ENCODE results near the gene DCXR. TPM values are rescaled to one million over a fixed set of nuclear protein-coding genes. Genes with fewer than 3 reads are reported as not detected.

Gene DCXR
- total and polyA plus RNA-seq, 2 of the 13 experiments (the other 11 are each of a cell fraction or from before 2014, with no cell fraction given): 287 to 311 TPM

DNA sequence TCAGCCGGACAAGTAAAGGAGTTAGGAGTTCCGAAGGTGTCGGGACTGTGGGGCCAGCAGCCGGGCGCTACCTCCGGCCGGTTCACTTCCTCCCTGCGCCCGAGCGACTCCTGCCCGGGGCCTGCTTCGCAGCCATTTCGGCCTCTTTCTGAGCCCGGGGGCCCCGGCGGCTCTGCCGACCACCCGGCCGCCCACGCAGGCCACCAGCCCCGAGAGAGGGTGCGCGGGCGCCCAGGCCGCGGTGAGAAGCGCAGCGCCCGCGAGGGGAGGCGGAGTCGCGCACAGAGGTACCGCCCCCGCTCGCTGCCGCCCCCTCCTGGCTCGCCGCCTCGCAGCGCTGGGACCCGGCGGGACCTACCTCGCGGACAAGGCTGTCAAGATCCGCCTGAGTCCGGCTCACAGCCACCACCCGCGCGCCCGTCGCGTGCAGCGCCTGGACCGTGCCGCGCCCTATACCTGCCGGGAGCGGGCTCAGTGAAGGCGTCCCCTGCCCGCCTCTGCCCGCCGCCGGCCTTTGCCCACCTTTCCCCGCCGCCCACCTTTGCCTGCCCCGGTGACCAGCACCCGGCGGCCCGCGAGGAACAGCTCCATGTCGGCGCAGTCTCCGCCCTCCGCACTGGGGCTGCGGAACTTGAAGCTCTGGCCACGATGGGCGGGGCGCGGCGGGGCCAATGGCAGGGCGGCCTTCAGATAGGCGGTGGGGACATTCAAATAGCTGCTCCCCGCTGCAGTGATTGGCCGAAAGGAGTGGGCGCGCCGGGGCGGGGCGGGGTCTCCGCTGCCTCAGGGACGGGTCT lies at the start of gene DCXR (continued):
- TF ChIP-seq HNRNPK (IDR thresholded peaks at IDR 0.05; ENCODE audit: low read depth, low read length, poor library complexity, severe bottlenecking) (peak; percentile 74), HMG20B (CRISPR knock-in tag; conservative IDR thresholded peaks at IDR 0.05) (no peak), KDM5B (CRISPR knock-in tag; IDR thresholded peaks at IDR 0.05; ENCODE audit: borderline replicate concordance) (peak; percentile 94), ZNF10 (CRISPR knock-in tag; IDR thresholded peaks at IDR 0.05; ENCODE audit: borderline replicate concordance, low read depth) (no peak), ZNF670 (CRISPR knock-in tag; IDR thresholded peaks at IDR 0.05; ENCODE audit: borderline replicate concordance) (peak; percentile 92), ZNF318 (CRISPR knock-in tag; IDR thresholded peaks at IDR 0.05) (peak; percentile 16; the same call in 1 of the 2 replicates), SMAD3 (CRISPR knock-in tag; IDR thresholded peaks at IDR 0.05) (peak; percentile 63; the same call in 1 of the 2 replicates), NKX3-1 (CRISPR knock-in tag; IDR thresholded peaks at IDR 0.05) (peak; percentile 73; the same call in 1 of the 2 replicates), BCL6 (CRISPR knock-in tag; IDR thresholded peaks at IDR 0.05) (peak; percentile 44; the same call in 1 of the 2 replicates), ZNF639 (CRISPR knock-in tag; conservative IDR thresholded peaks at IDR 0.05) (peak; percentile 71), AGO1 (IDR thresholded peaks at IDR 0.05; ENCODE audit: low read depth, low read length, poor library complexity, severe bottlenecking) (peak; percentile 79), IKZF4 (CRISPR knock-in tag; IDR thresholded peaks at IDR 0.05; ENCODE audit: borderline replicate concordance, low read depth, not compliant biosample characterization) (peak; percentile 82), NCOA5 (CRISPR knock-in tag; IDR thresholded peaks at IDR 0.05) (no peak), MIER3 (CRISPR knock-in tag; IDR thresholded peaks at IDR 0.05; ENCODE audit: borderline replicate concordance) (no peak), ZNF660 (CRISPR knock-in tag; IDR thresholded peaks at IDR 0.05; ENCODE audit: borderline replicate concordance, low read depth) (0 out of 2 replicates have a peak, but pooled peaks have one; percentile 19)
- TF ChIP-seq, protein P1, sequence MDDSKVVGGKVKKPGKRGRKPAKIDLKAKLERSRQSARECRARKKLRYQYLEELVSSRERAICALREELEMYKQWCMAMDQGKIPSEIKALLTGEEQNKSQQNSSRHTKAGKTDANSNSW (CRISPR knock-in tag; IDR thresholded peaks at IDR 0.05; ENCODE audit: borderline replicate concordance): peak; percentile 51; the same call in 1 of the 2 replicates
- TF ChIP-seq, protein P2, sequence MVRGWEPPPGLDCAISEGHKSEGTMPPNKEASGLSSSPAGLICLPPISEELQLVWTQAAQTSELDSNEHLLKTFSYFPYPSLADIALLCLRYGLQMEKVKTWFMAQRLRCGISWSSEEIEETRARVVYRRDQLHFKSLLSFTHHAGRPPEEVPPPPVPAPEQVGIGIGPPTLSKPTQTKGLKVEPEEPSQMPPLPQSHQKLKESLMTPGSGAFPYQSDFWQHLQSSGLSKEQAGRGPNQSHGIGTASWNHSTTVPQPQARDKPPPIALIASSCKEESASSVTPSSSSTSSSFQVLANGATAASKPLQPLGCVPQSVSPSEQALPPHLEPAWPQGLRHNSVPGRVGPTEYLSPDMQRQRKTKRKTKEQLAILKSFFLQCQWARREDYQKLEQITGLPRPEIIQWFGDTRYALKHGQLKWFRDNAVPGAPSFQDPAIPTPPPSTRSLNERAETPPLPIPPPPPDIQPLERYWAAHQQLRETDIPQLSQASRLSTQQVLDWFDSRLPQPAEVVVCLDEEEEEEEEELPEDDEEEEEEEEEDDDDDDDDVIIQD (CRISPR knock-in tag; IDR thresholded peaks at IDR 0.05; ENCODE audit: low read depth): peak; percentile 80
